ENCODE measurements around the gene JAZF1.
A peak's percentile ranks its signal among the peaks of the same experiment; 100 is the strongest.

Gene JAZF1

DNA sequence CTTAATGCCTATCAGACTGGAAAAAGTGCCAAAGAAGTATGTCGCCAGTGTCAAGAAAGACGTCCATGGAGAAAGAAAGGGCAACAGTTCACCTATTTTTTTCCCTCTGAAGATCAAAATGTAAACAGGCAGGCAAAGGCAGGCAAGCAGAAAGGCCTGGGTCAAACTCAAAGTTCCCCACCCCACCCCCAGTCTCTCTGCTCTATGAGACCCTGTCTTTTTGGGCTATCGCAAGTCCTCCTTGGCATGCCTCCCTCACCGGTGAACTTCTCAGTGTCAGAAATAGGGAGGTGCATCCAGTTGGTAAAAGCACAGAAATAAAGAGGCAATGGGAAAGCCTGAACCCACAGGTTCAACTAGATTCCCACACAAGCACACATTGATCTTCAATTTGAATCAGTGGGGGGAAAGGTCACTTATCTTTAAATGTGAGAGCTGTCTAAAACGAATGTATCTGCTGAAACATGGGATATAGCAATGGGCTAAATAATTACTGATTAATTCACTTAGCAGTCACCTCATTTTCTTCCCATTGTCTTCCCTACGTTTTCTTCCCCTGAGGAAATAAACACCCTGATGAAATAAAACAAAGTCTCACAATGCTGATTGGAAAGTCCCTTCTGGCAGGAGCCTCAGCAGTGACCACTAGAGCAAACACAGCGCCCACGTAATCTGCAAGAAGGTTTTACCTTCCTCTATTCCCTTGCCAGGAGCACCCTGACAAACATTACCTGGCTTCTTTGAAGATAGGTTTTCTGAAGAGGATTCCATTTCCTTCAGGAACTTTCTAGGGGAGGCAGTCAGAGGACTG, 31.1 kb downstream of the JAZF1 start:
- ChIA-PET POLR2A (no interaction called here), CTCF (no interaction called here)
- TF ChIP-seq, protein P1, sequence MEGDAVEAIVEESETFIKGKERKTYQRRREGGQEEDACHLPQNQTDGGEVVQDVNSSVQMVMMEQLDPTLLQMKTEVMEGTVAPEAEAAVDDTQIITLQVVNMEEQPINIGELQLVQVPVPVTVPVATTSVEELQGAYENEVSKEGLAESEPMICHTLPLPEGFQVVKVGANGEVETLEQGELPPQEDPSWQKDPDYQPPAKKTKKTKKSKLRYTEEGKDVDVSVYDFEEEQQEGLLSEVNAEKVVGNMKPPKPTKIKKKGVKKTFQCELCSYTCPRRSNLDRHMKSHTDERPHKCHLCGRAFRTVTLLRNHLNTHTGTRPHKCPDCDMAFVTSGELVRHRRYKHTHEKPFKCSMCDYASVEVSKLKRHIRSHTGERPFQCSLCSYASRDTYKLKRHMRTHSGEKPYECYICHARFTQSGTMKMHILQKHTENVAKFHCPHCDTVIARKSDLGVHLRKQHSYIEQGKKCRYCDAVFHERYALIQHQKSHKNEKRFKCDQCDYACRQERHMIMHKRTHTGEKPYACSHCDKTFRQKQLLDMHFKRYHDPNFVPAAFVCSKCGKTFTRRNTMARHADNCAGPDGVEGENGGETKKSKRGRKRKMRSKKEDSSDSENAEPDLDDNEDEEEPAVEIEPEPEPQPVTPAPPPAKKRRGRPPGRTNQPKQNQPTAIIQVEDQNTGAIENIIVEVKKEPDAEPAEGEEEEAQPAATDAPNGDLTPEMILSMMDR (IDR thresholded peaks at IDR 0.05; ENCODE audit: control extremely low read depth, extremely low read depth, low read depth, missing control alignments): no peak
- no peak for DNase-seq (ENCODE audit: extremely low spot score)

- CTCF ChIA-PET: no interaction called here
- POLR2A ChIA-PET: no interaction called here
- DNase-seq (ENCODE audit: extremely low spot score): no peak
- TF ChIP-seq, protein P1 (IDR thresholded peaks at IDR 0.05; ENCODE audit: control extremely low read depth, extremely low read depth, low read depth, missing control alignments): no peak
Measured at GRCh38 chr7:28145931-28146330, 34.7 kb downstream of the JAZF1 start.

DNA sequence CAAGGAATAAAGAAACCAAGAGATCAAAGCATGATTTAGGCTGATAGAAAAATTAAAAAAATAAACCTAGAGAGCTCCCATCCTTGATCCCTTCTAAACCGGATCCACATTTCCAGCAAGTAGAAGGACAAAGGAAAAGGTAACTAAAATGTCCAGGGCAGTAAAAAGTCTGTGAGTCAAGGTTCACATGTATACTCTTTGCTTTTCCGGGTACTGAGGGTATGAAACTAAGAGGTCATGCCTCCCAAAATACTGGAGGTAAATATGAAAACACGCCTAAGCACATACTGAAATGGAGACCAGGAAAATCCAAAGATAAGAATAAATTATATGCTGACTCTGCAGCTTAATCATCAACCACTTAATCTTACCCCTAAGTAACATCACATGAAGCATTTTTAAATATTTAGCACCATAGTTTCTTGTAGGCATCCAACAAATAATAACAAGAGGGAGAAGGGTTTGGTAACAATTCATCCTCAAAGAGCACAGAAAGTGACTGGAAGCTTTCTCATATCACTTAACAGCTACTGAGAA, 35.4 kb downstream of the JAZF1 start:
- TF ChIP-seq, protein P1 (IDR thresholded peaks at IDR 0.05; ENCODE audit: control extremely low read depth, extremely low read depth, low read depth, missing control alignments): no peak
- ChIA-PET CTCF (no interaction called here), POLR2A (no interaction called here)
- DNase-seq (ENCODE audit: extremely low spot score): no peak

- TF ChIP-seq, protein P1 (IDR thresholded peaks at IDR 0.05; ENCODE audit: control extremely low read depth, extremely low read depth, low read depth, missing control alignments): no peak
- DNase-seq (ENCODE audit: extremely low spot score): no peak
- ChIA-PET CTCF (no interaction called here), POLR2A (no interaction called here)
Measured at GRCh38 chr7:28144266-28144665, 36.3 kb downstream of the JAZF1 start.

DNA sequence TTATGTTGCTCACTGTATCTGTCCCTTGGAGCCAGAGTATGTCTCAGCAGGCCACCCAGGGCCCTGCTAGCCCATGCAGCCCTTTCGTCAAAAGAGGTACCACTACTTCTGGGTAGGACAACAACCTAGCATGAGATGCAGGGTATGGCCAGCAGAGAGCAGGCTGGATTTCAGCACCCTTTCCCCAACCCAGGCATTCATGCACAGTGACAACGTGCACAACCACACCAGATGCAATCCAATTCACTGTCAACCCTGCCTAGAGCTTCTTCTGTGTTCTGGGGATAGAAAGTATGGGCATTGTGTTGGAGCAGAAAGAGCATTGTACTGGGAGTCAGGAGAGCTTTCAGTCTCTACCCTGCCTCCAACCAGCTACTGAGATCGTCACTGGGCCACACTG, 37.9 kb downstream of the JAZF1 start:
- ChIA-PET CTCF (interaction anchor here (0.7 kb wide), 1 partner anchor 13 kb away, joined by 3 read pairs; no protein-coding TSS in a partner anchor), POLR2A (no interaction called here)
- no peak for DNase-seq (ENCODE audit: extremely low spot score)

GRCh38 chr7:28140979-28141378, 39.6 kb downstream of the JAZF1 start:
- POLR2A ChIA-PET: no interaction called here
- CTCF ChIA-PET: no interaction called here
- no peak for DNase-seq (ENCODE audit: extremely low spot score)
- TF ChIP-seq, protein P1 (IDR thresholded peaks at IDR 0.05; ENCODE audit: control extremely low read depth, extremely low read depth, low read depth, missing control alignments): no peak

More for the DNA sequence above, 37.9 kb downstream of the JAZF1 start:
- TF ChIP-seq, protein P1 (IDR thresholded peaks at IDR 0.05; ENCODE audit: control extremely low read depth, extremely low read depth, low read depth, missing control alignments): peak; percentile 23
